GM23338 (cell line): ENCODE measurements around the gene CTTNBP2. TPM values are rescaled to one million over a fixed set of nuclear protein-coding genes. Genes with fewer than 3 reads are reported as not detected.

ENCODE experiments used
- ATAC-seq: fragments of 200-7000 bp; cut with Tn5 transposase; 3 replicates; pipeline ENCODE4 v1.9.1; 2020
- DNase-seq: peaks from one replicate; pipeline ENCODE4 v3.0.0-alpha.2; 2015; ENCODE audit warnings: low spot score
- H2AFZ ChIP-seq: fragments of 200-600 bp; sonication (generic); 2 replicates; pipeline ENCODE4 v1.8.0; 2016; ENCODE audit warnings: antibody characterized with exemption, mild to moderate bottlenecking, moderate library complexity
- H3F3A ChIP-seq: fragments of 200-600 bp; sonication (generic); replicated peaks from 2 replicates; pipeline ENCODE4 v1.8.0; 2017; ENCODE audit warnings: antibody characterized with exemption, mixed run types, low read depth
- H3K27ac ChIP-seq: fragments of 200-600 bp; sonication (generic); 2 replicates; pipeline ENCODE4 v1.6.1; 2016; ENCODE audit warnings: low read depth
- H3K27me3 ChIP-seq: fragments of 200-600 bp; sonication (generic); 2 replicates; pipeline ENCODE4 v1.8.0; 2016; ENCODE audit warnings: mild to moderate bottlenecking, mixed run types, moderate library complexity; ENCODE audit not compliant: insufficient read depth
- H3K36me3 ChIP-seq: fragments of 200-600 bp; sonication (generic); 2 replicates; pipeline ENCODE4 v1.8.0; 2016; ENCODE audit warnings: mild to moderate bottlenecking; ENCODE audit not compliant: insufficient read depth
- H3K4me1 ChIP-seq: fragments of 200-600 bp; sonication (generic); 2 replicates; pipeline ENCODE4 v1.8.0; 2016; ENCODE audit warnings: mild to moderate bottlenecking, moderate library complexity; ENCODE audit not compliant: insufficient read depth
- H3K4me2 ChIP-seq: fragments of 200-600 bp; sonication (generic); 2 replicates; pipeline ENCODE4 v1.7.1; 2017; ENCODE audit warnings: mixed run types
- H3K4me3 ChIP-seq: fragments of 200-600 bp; sonication (generic); 2 replicates; pipeline ENCODE4 v1.6.1; 2016; ENCODE audit warnings: mixed run types
- H3K79me2 ChIP-seq: fragments of 200-600 bp; sonication (generic); replicated peaks from 2 replicates; pipeline ENCODE4 v1.8.0; 2017; ENCODE audit warnings: mild to moderate bottlenecking; ENCODE audit not compliant: insufficient read depth
- H3K9me2 ChIP-seq: fragments of 200-600 bp; sonication (generic); 2 replicates; pipeline ENCODE4 v1.8.0; 2017; ENCODE audit not compliant: insufficient read depth
- H4K20me1 ChIP-seq: fragments of 200-600 bp; sonication (generic); replicated peaks from 2 replicates; pipeline ENCODE4 v1.8.0; 2017; ENCODE audit warnings: mild to moderate bottlenecking; ENCODE audit not compliant: insufficient read depth
- H3K27ac Mint-ChIP-seq: 2 replicates; pipeline ENCODE4 v1.8.0; 2020; ENCODE audit warnings: inconsistent platforms, mild to moderate bottlenecking, moderate library complexity, mixed read lengths
- H3K27me3 Mint-ChIP-seq: 3 replicates; pipeline ENCODE4 v1.8.0; 2022; ENCODE audit warnings: low read depth, mild to moderate bottlenecking, moderate library complexity, mixed read lengths, inconsistent platforms; ENCODE audit not compliant: insufficient read depth, poor library complexity
- H3K36me3 Mint-ChIP-seq: 3 replicates; pipeline ENCODE4 v1.8.0; 2021; ENCODE audit warnings: low read depth, mild to moderate bottlenecking, inconsistent platforms, moderate library complexity, mixed read lengths
- H3K4me1 Mint-ChIP-seq: 3 replicates; pipeline ENCODE4 v1.8.0; 2020; ENCODE audit warnings: mild to moderate bottlenecking, inconsistent platforms, mixed read lengths
- H3K4me3 Mint-ChIP-seq: 3 replicates; pipeline ENCODE4 v1.8.0; 2021; ENCODE audit warnings: moderate library complexity, mild to moderate bottlenecking, inconsistent platforms, mixed read lengths
- H3K9me3 Mint-ChIP-seq: 3 replicates; pipeline ENCODE4 v1.8.0; 2020; ENCODE audit warnings: moderate library complexity, mild to moderate bottlenecking, inconsistent platforms, mixed read lengths
- CREB1 ChIP-seq: fragments of 250-450 bp; sonication (Bioruptor Pico); IDR thresholded peaks from 2 replicates; pipeline ENCODE4 v1.5.0; 2020; ENCODE audit warnings: low read depth, mild to moderate bottlenecking, moderate library complexity
- CTCF ChIP-seq, 2 experiments: fragments of 200-600 bp in 1 of 2; sonication (generic) in 1 of 2; conservative IDR thresholded peaks; 2 replicates each; pipeline versions ENCODE4 v1.5.1 to v1.6.1; 2016 to 2017; ENCODE audit warnings: antibody characterized with exemption in 2 of 2, low read depth in 2 of 2, mild to moderate bottlenecking in 2 of 2, moderate library complexity in 1 of 2
- ETS1 ChIP-seq: IDR thresholded peaks from 2 replicates; pipeline ENCODE4 v1.6.1; 2016; ENCODE audit warnings: antibody characterized with exemption
- EZH2 ChIP-seq: fragments of 200-600 bp; sonication (generic); IDR thresholded peaks from one replicate; pipeline ENCODE4 v1.8.0; 2017; ENCODE audit warnings: antibody characterized with exemption, mild to moderate bottlenecking, low read depth; ENCODE audit not compliant: unreplicated experiment
- EZH2phosphoT487 ChIP-seq: fragments of 200-600 bp; sonication (generic); IDR thresholded peaks from one replicate; pipeline ENCODE4 v1.8.1; 2018; ENCODE audit warnings: antibody characterized with exemption; ENCODE audit not compliant: unreplicated experiment
- JUNB ChIP-seq: IDR thresholded peaks from one replicate; pipeline ENCODE4 v1.6.1; 2016; ENCODE audit warnings: antibody characterized with exemption; ENCODE audit not compliant: unreplicated experiment
- NANOG ChIP-seq: IDR thresholded peaks from 2 replicates; pipeline ENCODE4 v1.6.1; 2016; ENCODE audit warnings: antibody characterized with exemption, borderline replicate concordance
- POLR2AphosphoS5 ChIP-seq: IDR thresholded peaks from 2 replicates; pipeline ENCODE4 v1.6.1; 2016; ENCODE audit warnings: antibody characterized with exemption, low read depth
- STAT1 ChIP-seq: IDR thresholded peaks from one replicate; pipeline ENCODE4 v1.6.1; 2016; ENCODE audit warnings: antibody characterized with exemption; ENCODE audit not compliant: unreplicated experiment
- ZNF114 ChIP-seq: fragments of 250-450 bp; sonication (Bioruptor Pico); IDR thresholded peaks from 2 replicates; pipeline ENCODE4 v1.5.0; 2020; ENCODE audit warnings: mild to moderate bottlenecking, moderate library complexity
- ZNF462 ChIP-seq: fragments of 250-450 bp; sonication (Bioruptor Pico); IDR thresholded peaks from 2 replicates; pipeline ENCODE4 v1.5.0; 2020; ENCODE audit warnings: mild to moderate bottlenecking, moderate library complexity
- polyA plus RNA-seq: library from polyadenylated mRNA; unstranded; fragments of >200 nt; fragmentation: Nextera tagmentation; extraction: Ambion mirVana; gene quantifications from 2 replicates; pipeline ENCODE4 v1.2.1, GENCODE V29; 2016
- total RNA-seq: library from RNA; depleted of rRNA; stranded (reverse); fragments of >200 nt; shearing (Covaris generic); gene quantifications from 2 replicates; pipeline ENCODE4 v1.2.3, GENCODE V29; 2014

Gene CTTNBP2
- total and polyA plus RNA-seq, 2 experiments from 2014 or later, result 26.8 to 30.7 TPM

- TF ChIP-seq ZNF462, result no peak
- no peak; a peak in 1 of 4 replicates for TF ChIP-seq CTCF (conservative IDR thresholded peaks at IDR 0.05; ENCODE audit: low read depth in 2 of 2)
- no peak for TF ChIP-seq EZH2phosphoT487
- TF ChIP-seq JUNB, result no peak
- TF ChIP-seq CREB1 (CRISPR knock-in tag), result no peak
- TF ChIP-seq NANOG, result no peak
- no peak for TF ChIP-seq STAT1
- no peak for TF ChIP-seq POLR2AphosphoS5
Measured at GRCh38 chr7:117673839-117674238, 199.4 kb downstream of the CTTNBP2 start (continued).

GRCh38 chr7:117673367-117673766, 199.9 kb downstream of the CTTNBP2 start:
- peak overlapping the region; percentile 38 for H3K4me3 ChIP-seq
- no peaks in the 10 kb centered on the region for H3K36me3 ChIP-seq
- peak overlapping the region; percentile 78 for H3K27ac ChIP-seq
- no peaks in the 10 kb centered on the region for H3K9me2 ChIP-seq
- H3K4me1 Mint-ChIP-seq, result peaks cover 61% of the 10 kb centered on the region
- no peaks in the 10 kb centered on the region for H3K36me3 Mint-ChIP-seq
- no peaks in the 10 kb centered on the region for H3K79me2 ChIP-seq
- H3K27me3 Mint-ChIP-seq, result peaks cover 12% of the 10 kb centered on the region
- ATAC-seq (peak; percentile 93), DNase-seq (peak; percentile 81)
- H3K27me3 ChIP-seq, result no peaks in the 10 kb centered on the region
- peaks cover 50% of the 10 kb centered on the region for H3K4me1 ChIP-seq
- H2AFZ ChIP-seq, result peak overlapping the region; percentile 64
- no peaks in the 10 kb centered on the region for H3F3A ChIP-seq
- H3K4me3 Mint-ChIP-seq, result peak overlapping the region; percentile 32
- peak overlapping the region; percentile 91 for H3K27ac Mint-ChIP-seq
- peaks cover 4% of the 10 kb centered on the region; the same call in 1 of the 3 replicates for H3K9me3 Mint-ChIP-seq
- no peaks in the 10 kb centered on the region for H4K20me1 ChIP-seq
- H3K4me2 ChIP-seq, result peak overlapping the region; percentile 4
- TF ChIP-seq ZNF114 (CRISPR knock-in tag) (no peak), ETS1 (no peak), STAT1 (no peak), CREB1 (CRISPR knock-in tag) (no peak), JUNB (no peak), EZH2 (no peak), CTCF (conservative IDR thresholded peaks at IDR 0.05; ENCODE audit: low read depth in 2 of 2) (no peak)
